ENCODE data around the gene MRPS17. TPM values are rescaled to one million over a fixed set of nuclear protein-coding genes. Genes with fewer than 3 reads are reported as not detected.

Gene MRPS17
- total and polyA plus RNA-seq, 10 of the 15 experiments (the other 5 are each of a cell fraction or from before 2014, with no cell fraction given), result 18.7 to 74.5 (median 29.2) TPM

DNA sequence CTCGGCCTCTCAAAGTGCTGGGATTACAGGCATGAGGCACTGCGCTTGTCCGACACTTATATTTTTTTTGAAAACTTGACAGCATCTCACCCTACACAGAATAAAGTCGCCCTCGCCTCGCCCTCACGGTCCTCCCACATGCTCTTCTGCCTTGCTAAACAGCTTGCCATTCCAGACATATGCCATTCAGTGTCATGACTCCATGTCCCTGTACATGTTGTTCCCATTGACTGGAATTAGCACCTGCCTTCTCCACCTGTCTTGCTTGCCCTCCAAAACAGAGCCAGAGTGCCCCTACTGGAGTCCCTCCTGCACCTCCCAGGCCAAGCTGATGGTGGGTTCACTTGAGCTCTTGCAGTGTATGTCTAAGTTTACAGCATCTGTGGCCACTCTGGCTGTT is 18.9 kb downstream of the MRPS17 start:
- Histone ChIP-seq H3K27me3 (replicated peaks in 1 of 2; ENCODE audit: control insufficient read depth in 2 of 2, insufficient read depth in 2 of 2, low read length in 1 of 2) (no peaks in the 10 kb centered on the region), H3K4me3 (no peak overlapping the region), H3K27ac (ENCODE audit: control insufficient read depth, insufficient read depth) (no peak overlapping the region), H3K9me3 (replicated peaks; ENCODE audit: control insufficient read depth, insufficient read depth, low read length) (no peaks in the 10 kb centered on the region), H3K36me3 (ENCODE audit: control insufficient read depth in 2 of 2, insufficient read depth in 2 of 2, low read length in 1 of 2) (no peaks in the 10 kb centered on the region; a peak in 1 of 4 replicates), H3K9ac (ENCODE audit: control insufficient read depth, insufficient read depth, low read length) (no peak overlapping the region), H3K79me2 (ENCODE audit: control insufficient read depth, insufficient read depth, low read length) (peaks cover 2% of the 10 kb centered on the region), H4K20me1 (ENCODE audit: control insufficient read depth, insufficient read depth) (no peaks in the 10 kb centered on the region), H3K4me2 (ENCODE audit: control insufficient read depth, insufficient read depth) (no peak overlapping the region), H2AFZ (ENCODE audit: control insufficient read depth, low read depth, low read length) (no peak overlapping the region), H3K4me1 (ENCODE audit: control insufficient read depth, insufficient read depth, low read length) (no peaks in the 10 kb centered on the region)
- FAIRE-seq, result no peak
- TF ChIP-seq ZNF687 (IDR thresholded peaks at IDR 0.05), result no peak
- no peak for TF ChIP-seq ATF3 (IDR thresholded peaks at IDR 0.05; ENCODE audit: borderline replicate concordance, extremely low read depth, low read depth, low read length)
- no peak for TF ChIP-seq CTCF (IDR thresholded peaks at IDR 0.05 in 2 of 3, conservative IDR thresholded peaks at IDR 0.05 in 1 of 3; ENCODE audit: control insufficient read depth in 2 of 3, extremely low read depth in 1 of 3, insufficient read depth in 1 of 3, low read depth in 3 of 3, low read length in 3 of 3)
- TF ChIP-seq ZZZ3 (IDR thresholded peaks at IDR 0.05; ENCODE audit: control insufficient read depth, insufficient read length, low read depth), result no peak
- TF ChIP-seq TCF12 (IDR thresholded peaks at IDR 0.05; ENCODE audit: low read depth, low read length), result no peak
- TF ChIP-seq, protein P1, sequence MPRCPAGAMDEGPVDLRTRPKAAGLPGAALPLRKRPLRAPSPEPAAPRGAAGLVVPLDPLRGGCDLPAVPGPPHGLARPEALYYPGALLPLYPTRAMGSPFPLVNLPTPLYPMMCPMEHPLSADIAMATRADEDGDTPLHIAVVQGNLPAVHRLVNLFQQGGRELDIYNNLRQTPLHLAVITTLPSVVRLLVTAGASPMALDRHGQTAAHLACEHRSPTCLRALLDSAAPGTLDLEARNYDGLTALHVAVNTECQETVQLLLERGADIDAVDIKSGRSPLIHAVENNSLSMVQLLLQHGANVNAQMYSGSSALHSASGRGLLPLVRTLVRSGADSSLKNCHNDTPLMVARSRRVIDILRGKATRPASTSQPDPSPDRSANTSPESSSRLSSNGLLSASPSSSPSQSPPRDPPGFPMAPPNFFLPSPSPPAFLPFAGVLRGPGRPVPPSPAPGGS (IDR thresholded peaks at IDR 0.05; ENCODE audit: borderline replicate concordance, insufficient read depth, low read depth, low read length, poor library complexity, severe bottlenecking), result no peak
- no peak for TF ChIP-seq STAT1 (conservative IDR thresholded peaks at IDR 0.05)
- TF ChIP-seq, protein P2, sequence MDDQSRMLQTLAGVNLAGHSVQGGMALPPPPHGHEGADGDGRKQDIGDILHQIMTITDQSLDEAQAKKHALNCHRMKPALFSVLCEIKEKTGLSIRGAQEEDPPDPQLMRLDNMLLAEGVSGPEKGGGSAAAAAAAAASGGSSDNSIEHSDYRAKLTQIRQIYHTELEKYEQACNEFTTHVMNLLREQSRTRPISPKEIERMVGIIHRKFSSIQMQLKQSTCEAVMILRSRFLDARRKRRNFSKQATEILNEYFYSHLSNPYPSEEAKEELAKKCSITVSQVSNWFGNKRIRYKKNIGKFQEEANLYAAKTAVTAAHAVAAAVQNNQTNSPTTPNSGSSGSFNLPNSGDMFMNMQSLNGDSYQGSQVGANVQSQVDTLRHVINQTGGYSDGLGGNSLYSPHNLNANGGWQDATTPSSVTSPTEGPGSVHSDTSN (IDR thresholded peaks at IDR 0.05; ENCODE audit: insufficient replicate concordance, low read depth, low read length), result no peak
- TF ChIP-seq GATAD2B (conservative IDR thresholded peaks at IDR 0.05; ENCODE audit: low read depth), result no peak
- no peak for TF ChIP-seq TAF1 (IDR thresholded peaks at IDR 0.05; ENCODE audit: borderline replicate concordance, low read depth, low read length)
- TF ChIP-seq PML (IDR thresholded peaks at IDR 0.05; ENCODE audit: low read length), result no peak
- no peak for TF ChIP-seq ZBED1 (IDR thresholded peaks at IDR 0.05; ENCODE audit: borderline replicate concordance)
- no peak for TF ChIP-seq HDAC2 (IDR thresholded peaks at IDR 0.05)
- TF ChIP-seq, protein P3, sequence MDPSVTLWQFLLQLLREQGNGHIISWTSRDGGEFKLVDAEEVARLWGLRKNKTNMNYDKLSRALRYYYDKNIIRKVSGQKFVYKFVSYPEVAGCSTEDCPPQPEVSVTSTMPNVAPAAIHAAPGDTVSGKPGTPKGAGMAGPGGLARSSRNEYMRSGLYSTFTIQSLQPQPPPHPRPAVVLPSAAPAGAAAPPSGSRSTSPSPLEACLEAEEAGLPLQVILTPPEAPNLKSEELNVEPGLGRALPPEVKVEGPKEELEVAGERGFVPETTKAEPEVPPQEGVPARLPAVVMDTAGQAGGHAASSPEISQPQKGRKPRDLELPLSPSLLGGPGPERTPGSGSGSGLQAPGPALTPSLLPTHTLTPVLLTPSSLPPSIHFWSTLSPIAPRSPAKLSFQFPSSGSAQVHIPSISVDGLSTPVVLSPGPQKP (IDR thresholded peaks at IDR 0.05; ENCODE audit: low read depth, low read length), result no peak
- TF ChIP-seq RCOR1 (conservative IDR thresholded peaks at IDR 0.05; ENCODE audit: low read depth, low read length), result no peak
- ChIA-PET RAD21 (ENCODE audit: unreplicated experiment) (no interaction called here), CTCF (no interaction called here), SMC1A (ENCODE audit: uncharacterized antibody, unreplicated experiment) (interaction anchor here (1.2 kb wide), 1 partner anchor 88 kb away, joined by 4 read pairs; no protein-coding TSS in a partner anchor), POLR2A (no interaction called here)
- BruUV-seq (replicated peaks), result no TSS peak
- no peak for DNase-seq (ENCODE audit: low read depth, low spot score)
- intact Hi-C loops (cut with micrococcal nuclease; ENCODE audit: unreplicated experiment), result no loop called here
- 84% methylated on average over 7 of the region's 7 CpGs for WGBS (ENCODE audit: insufficient coverage, insufficient replicate concordance, low lambda C conversion rate, missing lambda C conversion rate)
- no peak for ATAC-seq
- in situ Hi-C loops (cut with MboI), result no loop called here
